Common myeloid progenitor, CD34-positive (primary cell): Measurements from ENCODE around the gene ZC3H6.
A peak's percentile ranks its signal among the peaks of the same experiment; 100 is the strongest.
"Not testable (repeated sequence)": the region's sequence is repeated elsewhere in the genome, so short reads cannot be mapped to it uniquely, and the experiment has no call there.

Source experiments
- CTCF ChIA-PET: fragments of 350-600 bp; sonication (Branson Sonifier 250); formaldehyde crosslinking; loops from one replicate; lab custom pipeline; 2021; ENCODE audit warnings: antibody characterized with exemption; lab: Charles Lee
- POLR2A ChIA-PET: fragments of 350-600 bp; sonication (Branson Sonifier 250); formaldehyde crosslinking; loops from one replicate; lab custom pipeline; 2021; ENCODE audit warnings: antibody characterized with exemption; lab: Charles Lee
- DNase-seq, 3 donors: peaks; one replicate each; pipeline versions ENCODE4 v3.0.0 to v3.0.0-alpha.2; 2013
- H3K27ac ChIP-seq, 2 experiments: 1 replicate in 1 of 2; 2 replicates in 1 of 2; pipeline ENCODE4 v1.7.0; 2013; ENCODE audit warnings: inconsistent platforms in 2 of 2, low read length in 2 of 2, mild to moderate bottlenecking in 2 of 2, low read depth in 1 of 2, moderate library complexity in 1 of 2; ENCODE audit not compliant: severe bottlenecking in 2 of 2, insufficient read depth in 1 of 2, poor library complexity in 1 of 2
- H3K27me3 ChIP-seq, 5 experiments: replicated peaks in 2 of 5; 1 replicate in 3 of 5; 2 replicates in 2 of 5; pipeline versions ENCODE4 v1.6.1 to v1.7.0; 2013; ENCODE audit warnings: low read length in 4 of 5, mild to moderate bottlenecking in 2 of 5, moderate library complexity in 2 of 5, inconsistent platforms in 1 of 5; ENCODE audit not compliant: insufficient read depth in 5 of 5, control insufficient read depth in 4 of 5
- H3K36me3 ChIP-seq, 4 experiments: 1 replicate in 2 of 4; 2 replicates in 2 of 4; pipeline versions ENCODE4 v1.6.1 to v1.7.0; 2013; ENCODE audit warnings: low read length in 3 of 4, control low read depth in 1 of 4, mild to moderate bottlenecking in 1 of 4; ENCODE audit not compliant: control insufficient read depth in 4 of 4, insufficient read depth in 4 of 4
- H3K4me1 ChIP-seq, 4 experiments: 1 replicate in 3 of 4; 2 replicates in 1 of 4; pipeline versions ENCODE4 v1.6.1 to v1.7.1; 2013; ENCODE audit warnings: low read length in 3 of 4, mild to moderate bottlenecking in 3 of 4, control low read depth in 1 of 4, inconsistent platforms in 1 of 4, moderate library complexity in 1 of 4; ENCODE audit not compliant: control insufficient read depth in 4 of 4, insufficient read depth in 4 of 4; ENCODE audit errors: control extremely low read depth in 1 of 4
- H3K4me3 ChIP-seq, 7 experiments: 1 replicate in 4 of 7; 2 replicates in 3 of 7; pipeline versions ENCODE4 v1.5.1 to v1.7.0; 2013; ENCODE audit warnings: mild to moderate bottlenecking in 7 of 7, low read length in 6 of 7, moderate library complexity in 6 of 7, inconsistent platforms in 2 of 7, low read depth in 2 of 7, control low read depth in 1 of 7; ENCODE audit not compliant: insufficient read depth in 4 of 7, control insufficient read depth in 1 of 7; ENCODE audit errors: extremely low read depth in 1 of 7
- H3K9me3 ChIP-seq, 5 experiments: 1 replicate in 4 of 5; 2 replicates in 1 of 5; pipeline versions ENCODE4 v1.6.1 to v1.7.1; 2013; ENCODE audit warnings: low read length in 4 of 5, mild to moderate bottlenecking in 2 of 5, inconsistent platforms in 1 of 5, low read depth in 1 of 5, moderate library complexity in 1 of 5; ENCODE audit not compliant: control insufficient read depth in 4 of 5, insufficient read depth in 2 of 5; ENCODE audit errors: control extremely low read depth in 1 of 5
- WGBS: methylation state at CpG from one replicate; pipeline ENCODE4 v1.1.5; 2013; ENCODE audit not compliant: insufficient coverage; 5-methylcytosine and 5-hydroxymethylcytosine counted together

The ZC3H6 gene

DNA sequence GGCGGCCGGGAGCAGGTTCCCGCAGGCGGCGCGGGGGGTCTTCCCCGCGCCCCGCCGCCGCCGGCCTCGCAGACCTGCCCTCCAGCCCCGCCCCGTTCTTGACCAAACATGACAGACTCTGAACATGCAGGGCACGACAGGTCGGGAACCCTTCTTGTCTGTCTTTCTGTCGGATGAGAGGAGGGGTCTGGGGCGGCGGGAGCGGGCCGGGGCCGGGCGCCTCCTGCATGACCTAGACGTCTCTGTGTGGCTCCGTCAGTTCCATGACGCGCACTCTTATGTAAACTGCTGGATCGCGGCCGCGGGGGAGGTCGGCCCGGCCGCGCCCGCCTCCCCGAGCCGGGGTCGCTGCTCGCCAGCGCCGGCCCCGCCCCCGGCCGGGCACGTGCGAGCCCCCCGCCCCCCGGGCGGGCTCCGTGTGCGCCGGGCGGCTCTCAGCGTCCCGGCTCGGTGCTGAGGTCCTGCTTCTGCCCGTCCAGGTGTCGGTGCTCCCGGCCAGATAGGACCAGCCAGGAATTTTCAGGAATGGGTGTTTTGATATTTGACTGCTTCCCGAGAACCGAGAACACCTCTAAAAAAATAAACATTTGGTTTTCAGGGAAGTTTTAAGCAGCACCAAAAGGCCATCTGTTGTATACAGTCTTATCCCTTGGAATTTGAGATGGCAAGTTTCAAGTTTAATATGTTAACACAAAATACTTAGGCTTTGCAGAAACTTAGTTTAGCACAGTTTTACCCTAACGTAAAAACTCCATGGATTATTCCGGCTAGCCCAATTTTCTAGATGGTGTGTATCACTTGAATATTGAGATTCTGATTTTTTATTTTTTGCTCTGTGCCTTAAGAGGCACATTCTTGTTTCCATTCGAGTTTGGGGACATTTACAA, 733 bp downstream of the ZC3H6 start:
- Histone ChIP-seq H3K4me1 (peaks cover 0 to 12% (median 6%) of the 10 kb centered on the region in 4 experiments), H3K27me3 (no peaks in the 10 kb centered on the region), H3K36me3 (no peaks in the 10 kb centered on the region), H3K27ac (peak overlapping the region; percentile 99 to 100), H3K9me3 (no peaks in the 10 kb centered on the region), H3K4me3 (peak overlapping the region; percentile 86 to 95 (median 92))
- ChIA-PET POLR2A (interaction anchor here (1.0 kb wide), 1 partner anchor 10 kb away, joined by 3 read pairs; no protein-coding TSS in a partner anchor), CTCF (interaction anchor here (1.9 kb wide), 1 partner anchor 16 kb away, joined by 9 read pairs; no protein-coding TSS in a partner anchor)
- WGBS = 0% methylated on average over 31 of the region's 66 CpGs
- DNase-seq = peak; percentile 84 to 94 (median 93)

DNA sequence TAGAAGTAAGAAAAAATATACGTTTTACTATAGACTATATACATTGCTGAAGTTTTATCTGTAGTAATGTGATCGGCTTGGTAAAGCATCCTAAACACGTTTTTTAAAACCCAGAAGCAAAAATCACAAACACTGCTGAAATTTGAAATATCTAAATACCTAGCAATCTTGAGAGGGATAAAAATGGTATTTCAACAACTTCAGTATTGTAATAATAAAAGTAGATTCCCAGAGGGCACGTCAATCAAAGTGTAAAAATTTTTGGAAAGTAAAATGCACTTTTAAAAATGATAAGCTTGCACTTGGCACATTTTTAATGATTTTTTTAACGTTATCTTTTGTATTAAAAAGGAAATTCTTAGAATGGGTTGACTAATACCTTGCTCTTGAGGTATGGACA, 1.6 kb downstream of the ZC3H6 start:
- Histone ChIP-seq H3K27me3 (no peaks in the 10 kb centered on the region), H3K36me3 (no peaks in the 10 kb centered on the region), H3K4me3 (peak overlapping the region in 5 of 7 experiments; percentile 89 to 95 (median 93)), H3K4me1 (peaks cover 0 to 12% (median 6%) of the 10 kb centered on the region in 4 experiments), H3K27ac (peak overlapping the region in 1 of 2 experiments; percentile 100), H3K9me3 (no peaks in the 10 kb centered on the region)
- WGBS = no CpG with 5 or more reads among the region's 5 CpGs
- ChIA-PET CTCF (interaction anchor here (1.9 kb wide), 1 partner anchor 17 kb away, joined by 9 read pairs; no protein-coding TSS in a partner anchor), POLR2A (interaction anchor here (0.9 kb wide), 1 partner anchor 368 kb away, joined by 3 read pairs; no protein-coding TSS in a partner anchor)
- no peak for DNase-seq

DNA sequence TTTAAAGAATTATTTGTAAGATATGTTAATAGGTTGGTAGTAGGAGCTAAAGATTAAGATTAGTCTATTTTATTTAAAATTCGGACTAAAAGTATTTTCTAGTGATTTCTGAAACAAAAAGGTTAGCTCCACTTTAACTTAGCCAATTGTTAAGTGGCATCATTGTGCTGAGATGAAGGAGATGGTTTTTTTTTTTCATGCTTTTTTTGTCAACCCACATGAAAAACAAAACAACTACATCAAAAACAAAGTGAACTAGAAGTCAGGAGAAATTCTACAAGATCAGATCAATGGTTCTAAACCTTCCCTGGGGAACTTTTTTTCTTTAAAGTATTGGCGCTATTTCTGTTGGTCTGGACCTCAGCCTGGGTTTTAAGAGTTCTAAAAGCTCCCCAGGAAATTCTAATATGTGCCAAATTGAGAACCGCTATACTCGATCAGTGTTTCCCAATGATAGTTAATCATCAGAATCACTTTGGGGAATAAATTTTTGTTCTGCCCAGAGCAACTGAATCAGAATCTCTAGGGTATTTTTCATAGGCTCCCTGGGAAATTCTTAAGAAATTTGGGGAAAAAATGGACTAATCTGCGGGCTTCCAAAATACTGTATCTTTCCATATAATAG, 2.3 kb downstream of the ZC3H6 start:
- Histone ChIP-seq H3K27ac (no peak overlapping the region), H3K9me3 (no peaks in the 10 kb centered on the region), H3K4me3 (no peak overlapping the region), H3K36me3 (no peaks in the 10 kb centered on the region), H3K4me1 (peaks cover 0 to 12% (median 6%) of the 10 kb centered on the region in 4 experiments), H3K27me3 (no peaks in the 10 kb centered on the region)
- WGBS = 94% methylated on average over 3 of the region's 5 CpGs
- CTCF ChIA-PET = interaction anchor here (1.9 kb wide), 1 partner anchor 18 kb away, joined by 9 read pairs; no protein-coding TSS in a partner anchor
- POLR2A ChIA-PET = interaction anchor here (0.9 kb wide), 1 partner anchor 368 kb away, joined by 3 read pairs; no protein-coding TSS in a partner anchor
- DNase-seq = no peak

DNA sequence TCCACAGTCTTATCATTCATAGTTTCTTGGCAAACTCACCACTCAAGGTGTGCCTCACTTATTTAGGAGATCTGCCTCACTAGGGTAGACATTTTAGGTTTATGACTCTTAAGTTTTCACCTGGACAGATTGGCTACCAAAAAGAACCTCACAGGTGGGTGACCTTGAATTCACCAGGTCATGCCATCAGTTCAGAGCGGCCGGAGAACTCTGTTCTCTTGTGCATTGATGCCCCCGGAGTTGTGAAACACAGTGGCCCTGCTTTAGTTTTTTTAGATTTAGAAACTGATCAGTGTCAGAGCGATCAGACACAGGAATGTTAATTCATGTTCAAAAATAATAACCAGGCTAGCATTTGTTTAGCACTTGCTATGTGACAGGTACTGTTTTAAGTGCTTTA, 6.7 kb downstream of the ZC3H6 start:
- POLR2A ChIA-PET, CTCF ChIA-PET: not testable (repeated sequence)

DNA sequence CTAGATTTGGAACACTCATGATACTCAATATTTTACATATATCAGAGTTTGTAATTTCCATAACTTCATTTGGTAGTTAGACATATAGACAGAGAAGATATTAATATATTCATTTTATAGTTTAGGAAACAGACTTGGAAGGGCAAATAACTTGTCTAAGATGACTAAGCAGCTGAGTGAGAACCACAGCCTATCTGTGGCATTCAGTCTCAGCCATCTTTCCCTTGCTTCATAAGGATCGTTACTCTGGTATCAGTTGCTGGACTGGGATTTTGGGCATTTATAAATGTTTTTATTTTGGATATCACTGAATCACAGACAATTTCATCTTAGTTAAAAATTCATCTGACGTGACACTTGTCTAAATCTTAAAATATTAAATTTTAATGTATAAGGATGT, 8.1 kb downstream of the ZC3H6 start:
- H3K27ac ChIP-seq, H3K4me1 ChIP-seq, H3K27me3 ChIP-seq, H3K9me3 ChIP-seq, POLR2A ChIA-PET, CTCF ChIA-PET, H3K36me3 ChIP-seq, DNase-seq, H3K4me3 ChIP-seq: not testable (repeated sequence)
- WGBS = no CpG with 5 or more reads among the region's 2 CpGs

More for the DNA sequence above, 6.7 kb downstream of the ZC3H6 start:
- H3K27me3 ChIP-seq, H3K27ac ChIP-seq, H3K4me3 ChIP-seq, H3K4me1 ChIP-seq, H3K36me3 ChIP-seq, H3K9me3 ChIP-seq, DNase-seq: not testable (repeated sequence)
- no CpG with 5 or more reads among the region's 4 CpGs for WGBS

DNA sequence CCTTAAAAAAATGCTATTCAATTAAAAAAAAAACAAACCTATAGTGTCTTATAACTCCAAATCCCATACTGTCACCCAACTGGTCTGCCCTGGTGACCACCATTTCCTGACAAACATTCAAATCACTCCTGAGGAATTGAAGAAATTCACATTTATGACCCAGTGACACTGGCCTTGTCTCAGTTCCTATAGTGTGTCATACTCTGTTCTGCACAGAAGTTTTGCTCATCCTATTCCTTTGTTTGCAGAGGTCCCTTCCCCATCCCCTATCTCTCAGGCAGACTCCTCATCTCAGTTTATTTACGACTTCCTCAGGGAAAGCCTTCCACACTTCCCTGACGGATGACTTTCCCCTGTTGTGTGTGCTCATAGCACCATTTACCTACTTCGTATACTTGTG, 14.7 kb downstream of the ZC3H6 start:
- Histone ChIP-seq H3K36me3 (peaks cover 0 to 2% (median 0%) of the 10 kb centered on the region in 4 experiments), H3K27ac (no peak overlapping the region), H3K4me1 (no peaks in the 10 kb centered on the region), H3K9me3 (no peaks in the 10 kb centered on the region), H3K4me3 (no peak overlapping the region), H3K27me3 (no peaks in the 10 kb centered on the region)
- CTCF ChIA-PET = no interaction called here
- DNase-seq = no peak
- 93% methylated on average over 3 of the region's 3 CpGs for WGBS
- POLR2A ChIA-PET = no interaction called here
